ENCODE data around the gene KCNK10.
"Not testable (repeated sequence)": the region's sequence is repeated elsewhere in the genome, so short reads cannot be mapped to it uniquely, and the experiment has no call there.

The KCNK10 gene

DNA sequence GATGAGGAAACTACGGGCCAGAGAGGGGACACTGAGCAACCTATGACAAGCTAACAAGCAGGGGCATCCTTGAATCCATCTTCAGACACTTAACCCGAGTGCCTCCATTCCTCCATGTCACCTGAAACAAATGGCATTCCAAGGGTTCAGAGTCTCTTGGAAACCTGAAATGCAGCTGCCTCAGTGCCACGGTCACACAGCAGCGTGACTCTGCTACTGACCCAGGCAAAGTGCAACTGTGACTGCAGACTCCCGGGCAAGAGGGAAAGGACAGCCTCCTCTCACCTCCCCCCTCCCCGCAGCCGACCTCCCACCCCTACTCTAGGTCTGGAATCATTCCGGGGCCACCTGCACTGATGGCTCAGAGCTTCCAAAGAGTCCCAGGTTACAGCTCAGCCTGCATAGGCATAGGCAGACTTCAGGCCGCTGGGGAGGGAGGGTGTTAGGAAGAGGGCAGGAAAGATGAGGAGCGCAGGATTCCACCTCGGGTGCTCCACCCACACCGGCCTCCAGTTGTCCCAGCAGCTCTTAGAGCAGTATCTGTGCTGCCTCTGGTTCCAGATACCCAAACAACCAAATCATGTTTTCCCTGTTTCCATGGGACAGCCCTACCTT, 53.2 kb downstream of the KCNK10 start:
- no peak for DNase-seq

DNA sequence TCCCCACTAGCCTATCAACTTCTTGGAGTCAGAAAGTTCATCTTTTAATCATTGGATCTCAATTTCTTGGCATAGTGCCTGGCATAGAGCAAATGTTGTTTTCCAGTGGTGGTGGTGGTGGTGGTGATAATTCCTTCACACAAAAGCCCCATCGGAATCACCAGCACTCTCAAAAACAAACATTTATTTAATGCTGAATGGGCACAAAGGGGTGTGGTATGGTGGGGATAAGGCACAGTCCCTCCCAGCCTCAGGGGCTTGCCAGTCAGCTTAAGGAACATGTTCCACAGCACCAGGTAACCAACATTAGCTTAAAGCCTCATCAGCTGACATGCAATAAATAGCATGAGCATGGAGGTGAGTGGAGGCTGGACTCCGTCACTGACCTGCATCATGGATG, 56.6 kb downstream of the KCNK10 start:
- DNase-seq = no peak

DNA sequence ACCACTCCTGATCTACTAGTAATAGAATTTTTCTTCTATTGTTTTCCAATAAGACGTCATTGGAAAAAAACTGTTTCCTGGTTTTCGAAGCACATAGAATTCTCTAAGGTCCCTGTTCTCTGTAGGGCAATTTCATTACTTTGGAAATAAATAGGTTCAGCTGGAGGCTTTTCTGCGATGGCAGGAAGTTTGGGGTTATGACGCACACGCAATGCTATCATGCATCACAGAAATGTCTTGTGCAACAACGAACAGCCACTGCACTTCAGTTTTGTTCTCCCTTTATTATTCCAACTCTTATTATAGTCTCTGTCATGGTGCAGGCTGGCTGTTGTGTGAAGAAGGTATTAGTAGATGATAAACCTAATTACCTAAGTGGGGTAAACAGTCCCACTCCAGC, 59.0 kb downstream of the KCNK10 start:
- DNase-seq = no peak

DNA sequence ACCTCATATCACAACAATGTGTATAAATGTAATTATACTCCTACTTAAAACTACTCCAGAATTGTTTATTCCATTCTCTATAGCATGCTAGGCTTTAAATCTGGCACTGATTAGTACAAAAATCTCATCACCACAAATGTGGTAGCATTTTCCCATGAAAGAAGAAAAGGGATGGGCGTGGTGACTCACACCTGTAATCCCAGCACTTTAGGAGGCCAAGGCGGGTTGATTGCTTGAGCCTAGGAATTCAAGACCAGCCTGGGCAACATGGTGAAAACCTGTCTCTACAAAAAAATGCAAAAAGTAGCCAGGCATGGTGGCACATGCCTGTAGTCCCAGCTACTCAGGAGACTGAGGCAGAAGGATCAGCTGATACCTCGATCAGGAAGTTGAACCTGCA, 61.8 kb downstream of the KCNK10 start:
- not testable (repeated sequence) for DNase-seq

DNA sequence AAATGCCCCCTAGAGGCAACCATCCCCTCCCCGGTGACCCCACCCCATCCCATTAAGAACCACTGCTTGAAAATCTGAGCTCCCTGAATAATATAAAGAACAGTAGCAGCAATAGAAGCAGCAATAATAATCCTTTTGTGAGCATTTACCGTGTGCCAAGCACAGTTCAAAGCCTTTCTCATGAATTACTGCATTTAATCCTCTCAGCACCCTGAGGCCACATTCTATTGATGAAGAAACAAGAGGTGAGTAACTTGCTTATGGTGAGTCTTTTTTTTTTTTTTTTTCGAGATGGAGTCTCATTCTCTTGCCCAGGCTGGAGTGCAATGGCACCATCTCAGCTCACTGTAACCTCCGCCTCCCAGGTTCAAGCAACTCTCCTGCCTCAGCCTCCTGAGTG, 65.0 kb downstream of the KCNK10 start:
- DNase-seq = no peak

DNA sequence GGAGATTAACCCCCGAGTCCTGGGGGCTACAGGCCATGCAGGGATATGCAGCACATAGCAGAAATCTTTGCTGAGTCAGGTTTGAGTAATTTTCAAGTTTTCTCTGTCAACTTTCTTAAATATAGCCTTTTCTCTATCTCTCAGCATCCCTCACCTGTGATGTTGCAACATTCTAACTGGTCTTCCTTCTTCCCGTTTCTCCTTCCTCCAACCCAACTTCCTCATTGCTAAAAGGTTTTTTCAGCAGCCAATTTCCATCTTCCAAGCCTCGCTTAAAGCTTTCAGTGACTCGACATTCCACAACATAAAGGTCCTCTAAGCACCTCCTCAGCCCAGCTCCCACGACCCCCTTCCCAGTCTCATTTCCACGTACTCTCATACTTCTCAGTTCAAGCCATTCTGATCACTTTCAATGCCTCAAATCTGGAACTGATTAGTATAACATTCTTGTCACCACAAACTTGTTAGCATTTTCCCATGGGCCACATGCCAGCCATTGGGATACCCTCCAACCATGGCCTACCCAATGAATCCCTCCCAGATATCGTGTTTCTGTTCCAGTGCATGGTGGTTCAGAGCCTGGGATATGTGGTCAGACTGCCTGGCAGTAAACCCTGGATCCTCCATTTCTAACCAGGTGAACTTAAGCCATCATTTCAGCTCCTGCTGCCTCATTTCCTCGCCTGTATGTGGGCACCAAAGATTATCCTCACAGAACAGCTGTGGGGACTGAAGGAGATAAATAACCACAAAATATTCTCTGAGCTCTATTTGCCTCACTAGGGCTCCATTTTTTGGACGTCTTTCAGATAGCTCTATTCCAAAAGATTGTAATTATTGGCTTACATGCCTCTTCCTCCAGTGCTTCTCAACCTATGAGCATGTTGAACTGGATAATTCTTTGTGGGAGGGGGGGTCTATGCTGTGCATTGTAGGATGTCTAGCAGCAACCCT, 65.8 kb downstream of the KCNK10 start:
- DNase-seq = no peak

DNA sequence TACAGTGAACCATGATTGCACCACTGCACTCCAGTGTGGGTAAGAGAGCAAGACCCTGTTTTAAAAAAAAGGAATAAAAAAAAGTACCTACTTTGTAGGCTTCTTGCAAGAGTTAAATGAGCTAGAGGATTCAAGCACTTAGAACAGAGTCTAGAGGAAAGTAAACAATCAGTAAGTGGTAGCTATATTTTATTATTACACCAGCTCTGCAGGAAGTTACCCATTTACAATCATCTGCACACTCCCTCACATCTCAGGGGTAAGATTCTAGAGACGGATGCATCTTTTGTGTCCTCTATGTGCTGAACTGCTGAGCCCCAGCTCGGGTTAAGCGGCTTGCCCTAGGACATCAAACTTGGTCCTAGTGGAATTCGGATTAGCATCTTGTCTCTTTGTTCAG, 67.3 kb downstream of the KCNK10 start:
- DNase-seq = no peak

DNA sequence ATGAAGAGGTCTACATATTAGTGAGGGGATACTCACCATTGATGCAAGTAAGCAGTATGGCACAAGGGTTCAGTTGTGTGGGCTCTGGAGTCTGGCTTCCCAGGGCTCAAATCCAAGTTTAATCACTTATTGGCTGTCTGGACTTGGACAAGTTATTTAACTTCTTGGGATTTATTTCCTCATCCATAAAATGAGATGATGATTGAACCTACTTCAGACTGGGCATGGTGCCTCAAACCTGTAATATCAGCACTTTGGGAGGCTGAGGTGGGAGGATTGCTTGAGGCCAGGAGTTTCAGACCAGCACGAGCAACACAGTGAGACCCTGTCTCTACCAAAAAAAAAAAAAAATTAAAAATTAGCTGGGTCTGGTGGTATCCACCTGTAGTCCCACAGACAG, 67.9 kb downstream of the KCNK10 start:
- no peak for DNase-seq

DNA sequence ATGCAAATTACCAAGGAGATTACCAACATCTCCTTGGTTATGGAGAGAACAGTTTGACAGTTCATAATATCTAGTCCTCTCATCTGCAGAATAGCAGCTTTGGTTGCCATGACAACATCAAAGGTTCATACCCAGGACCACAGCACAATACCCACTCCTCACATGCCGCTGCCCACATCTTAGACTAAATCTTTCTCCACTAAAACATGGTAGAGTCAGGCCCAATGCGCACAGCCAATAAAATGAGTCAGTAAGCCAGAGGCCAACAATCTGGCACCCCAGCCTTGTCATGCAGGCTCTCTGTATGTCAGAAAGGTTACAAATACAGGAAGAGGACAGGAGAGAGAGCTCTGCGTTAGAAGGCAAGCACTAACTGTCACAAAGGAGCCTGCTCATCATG, 70.6 kb downstream of the KCNK10 start:
- no peak for DNase-seq

DNA sequence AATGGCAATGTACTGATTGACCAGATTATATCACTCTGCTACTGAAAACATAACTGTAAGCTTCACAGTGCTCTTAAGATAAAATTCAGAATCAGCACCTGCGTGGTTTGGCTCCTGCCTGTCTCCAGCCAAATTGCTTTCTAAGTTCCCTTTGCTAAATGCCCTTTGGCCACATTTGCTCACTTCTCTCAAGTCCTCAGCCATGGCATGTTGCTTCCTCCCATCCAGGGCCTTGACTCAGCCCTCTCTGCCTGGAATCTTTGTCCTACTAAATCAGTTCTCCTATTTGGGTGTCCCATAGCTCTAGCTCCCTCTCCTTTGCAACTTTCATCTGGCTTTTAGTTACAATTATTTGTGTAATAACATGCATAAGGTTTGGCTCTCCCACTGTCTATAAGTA, 71.4 kb downstream of the KCNK10 start:
- no peak for DNase-seq

DNA sequence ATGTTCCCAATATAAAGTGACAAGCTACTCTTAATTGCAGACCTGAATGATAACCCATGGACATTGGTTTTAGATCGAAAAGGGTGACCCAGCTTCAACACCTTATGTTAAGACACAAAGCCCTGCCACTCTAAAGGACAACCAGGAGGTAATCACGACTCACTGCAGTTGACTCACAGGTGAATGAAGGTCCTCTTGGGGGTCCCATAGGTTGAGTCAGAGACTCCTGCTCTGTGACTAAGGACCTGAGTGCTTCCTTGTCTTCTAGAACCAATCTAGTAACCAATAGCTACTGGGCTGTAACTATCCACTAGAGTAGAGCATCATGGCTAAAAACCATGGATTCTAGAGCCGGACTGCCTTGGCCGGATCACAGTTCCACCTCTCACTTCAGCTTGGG, 73.8 kb downstream of the KCNK10 start:
- no peak for DNase-seq

DNA sequence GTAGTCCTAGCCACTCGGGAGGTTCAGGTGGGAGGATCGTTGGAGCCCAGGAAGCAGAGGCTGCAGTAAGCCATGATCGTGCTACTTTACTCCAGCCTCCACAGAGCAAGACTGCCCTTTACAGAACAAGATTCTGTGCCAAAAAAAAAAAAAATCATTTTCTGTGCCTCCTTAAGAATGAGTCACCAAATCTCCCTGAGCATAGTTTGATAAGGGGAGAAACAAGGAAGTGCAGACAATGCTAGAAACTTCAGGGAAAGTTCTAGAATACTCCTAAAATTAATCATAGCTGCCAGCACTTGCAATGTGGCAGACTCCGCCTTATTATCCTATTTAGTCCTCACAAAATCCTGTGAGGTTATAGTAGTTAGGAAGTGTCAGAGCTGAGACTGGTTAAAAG, 74.5 kb downstream of the KCNK10 start:
- DNase-seq = no peak

DNA sequence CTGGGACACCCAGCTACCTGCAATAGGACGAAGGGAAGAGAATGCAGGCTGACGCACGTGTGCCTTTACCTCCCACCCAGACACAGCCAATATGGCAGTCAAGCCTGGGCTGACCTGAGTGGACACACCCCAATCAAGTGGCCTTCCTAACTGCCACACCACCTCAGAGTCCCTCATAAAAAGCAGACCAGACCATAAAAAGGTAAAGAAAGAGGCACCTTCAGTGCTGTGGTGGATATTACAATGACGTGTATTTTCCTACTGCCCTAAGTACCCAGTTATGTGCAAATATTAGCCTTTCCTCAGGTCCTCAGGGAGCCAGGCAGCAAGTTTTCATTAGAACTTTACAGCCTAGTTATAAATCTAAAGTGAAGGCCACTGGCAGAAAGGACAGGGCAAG, 75.8 kb downstream of the KCNK10 start:
- peak; percentile 85 for DNase-seq

DNA sequence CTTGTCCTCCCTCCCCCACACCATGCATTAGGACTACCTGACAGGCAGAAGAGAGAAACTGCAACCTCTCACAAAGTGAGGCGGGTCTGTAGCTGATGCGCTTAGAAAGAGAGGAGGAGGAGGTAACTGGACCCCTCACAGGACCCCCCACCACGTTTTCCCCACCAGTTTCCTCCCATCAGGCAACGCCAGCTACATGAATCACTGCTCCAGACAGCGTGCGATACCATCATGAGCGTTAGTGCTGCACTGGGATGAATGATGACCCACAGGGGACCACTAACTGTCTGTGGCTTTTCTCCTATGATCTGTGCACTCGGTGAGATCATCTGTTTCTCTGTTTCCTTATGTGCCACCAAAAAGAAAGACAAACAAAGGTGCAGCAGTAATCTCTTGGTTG, 77.7 kb downstream of the KCNK10 start:
- peak; percentile 92 for DNase-seq

DNA sequence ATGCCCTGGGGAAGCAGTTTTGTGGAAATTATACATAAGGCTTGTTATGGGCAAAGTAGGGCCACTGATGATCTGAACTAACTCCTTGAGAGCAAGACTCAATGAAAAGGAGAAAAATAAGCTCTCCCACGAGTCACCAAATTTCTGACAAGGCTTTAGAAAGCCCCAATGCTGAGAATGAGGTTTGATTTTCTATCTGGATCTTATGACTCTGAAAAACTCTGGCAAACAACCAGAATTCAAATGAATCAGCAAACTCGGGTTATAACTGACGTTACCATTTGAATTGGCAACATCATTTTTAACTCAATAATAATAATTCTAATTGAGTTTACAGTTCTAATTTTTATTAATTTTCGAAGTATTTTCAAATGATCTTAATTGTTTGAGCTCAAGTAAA, 79.1 kb downstream of the KCNK10 start:
- no peak for DNase-seq

DNA sequence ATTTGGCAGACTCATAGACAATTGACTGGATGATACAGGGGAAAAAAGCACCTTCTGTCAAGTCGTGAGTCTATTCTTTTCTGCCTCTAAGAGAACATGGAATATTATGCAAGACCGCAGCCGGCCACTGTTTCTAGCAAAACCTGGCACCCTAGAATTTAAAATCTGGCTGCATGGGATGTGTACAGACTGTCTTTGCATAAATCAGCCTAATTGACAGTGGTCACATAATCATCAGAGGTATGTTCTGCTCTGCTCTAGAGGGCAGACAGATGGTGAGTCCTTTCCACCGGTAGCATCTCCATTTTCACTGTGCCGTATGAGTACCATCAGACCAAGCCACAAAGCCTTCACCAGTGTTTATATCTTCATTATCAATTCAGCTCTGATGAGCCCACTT, 80.6 kb downstream of the KCNK10 start:
- no peak for DNase-seq

DNA sequence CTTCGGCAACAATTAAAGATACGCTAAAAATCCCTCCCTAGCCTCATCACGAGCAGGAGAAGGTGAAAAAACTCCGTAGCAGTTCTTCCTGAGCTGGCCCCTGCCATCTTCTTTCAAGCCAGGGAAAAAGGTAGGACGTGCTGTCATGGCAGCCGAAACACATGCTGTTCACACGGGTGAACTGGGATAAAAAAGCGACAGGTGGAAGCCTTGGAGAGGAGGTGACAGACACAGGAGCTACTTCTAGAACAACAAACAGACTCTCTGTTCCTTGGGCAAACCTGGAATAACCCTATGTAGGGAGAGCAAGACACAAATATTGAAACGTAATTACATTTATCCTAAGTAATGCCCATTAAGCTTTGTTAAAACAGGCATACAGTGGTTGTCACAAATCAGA, 81.3 kb downstream of the KCNK10 start:
- DNase-seq = no peak

DNA sequence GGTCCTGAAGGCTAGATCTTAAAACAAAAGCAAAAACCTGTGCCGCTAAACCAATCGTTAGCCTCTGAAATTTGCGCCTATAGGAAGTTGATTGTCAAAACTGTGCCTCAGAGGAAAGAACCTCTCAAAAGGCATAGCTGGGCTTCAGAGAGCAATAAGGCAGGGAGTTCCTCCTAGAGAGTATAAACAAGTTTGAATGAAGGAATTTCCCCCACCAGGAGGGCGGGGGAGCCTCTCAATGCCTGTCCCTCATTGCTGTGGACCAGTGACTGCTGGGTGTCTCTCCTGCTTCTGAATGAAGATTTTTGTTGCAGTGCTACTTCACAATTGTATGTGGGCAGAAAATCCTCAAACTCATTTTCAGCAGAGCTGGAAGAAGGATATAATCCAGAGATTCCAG, 88.6 kb downstream of the KCNK10 start:
- DNase-seq = no peak

DNA sequence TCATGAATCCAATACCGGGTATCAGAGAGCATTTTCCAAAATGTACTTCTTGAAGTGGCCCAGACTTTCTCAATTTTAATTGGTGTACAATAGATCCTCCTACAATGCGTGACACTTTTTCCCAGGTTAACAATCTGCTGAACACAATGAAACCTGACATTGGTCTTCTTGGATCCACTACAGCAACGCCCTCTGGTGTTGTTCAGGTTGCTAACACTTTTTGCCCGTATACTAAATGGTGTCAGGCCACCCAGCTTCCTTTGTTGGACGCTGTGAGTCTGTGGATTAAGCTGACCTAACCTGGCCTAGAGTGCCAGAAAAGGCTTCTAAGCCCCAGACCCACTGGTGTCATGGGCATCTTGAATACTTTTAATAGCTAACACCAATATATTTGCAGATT, 89.2 kb downstream of the KCNK10 start:
- DNase-seq = no peak

DNA sequence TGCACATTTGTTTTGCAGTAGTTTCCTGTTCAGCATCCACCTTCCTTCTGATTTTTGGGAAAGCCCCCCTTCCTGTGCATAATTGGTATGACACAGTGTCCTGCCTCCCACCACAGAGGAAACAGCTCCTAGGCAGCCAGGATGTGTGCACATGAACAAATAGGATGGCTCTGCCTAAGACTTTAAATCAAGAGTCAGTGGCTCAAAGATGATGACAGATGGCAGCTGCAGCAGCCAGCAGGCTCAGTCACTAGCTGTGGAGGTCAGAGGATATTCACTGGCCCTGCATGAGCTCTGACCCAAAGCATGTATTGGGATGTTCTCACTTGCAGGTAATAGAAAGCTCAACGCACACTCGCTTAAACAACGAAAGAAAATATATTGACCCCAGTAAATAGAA, 90.3 kb downstream of the KCNK10 start:
- peak; percentile 20 for DNase-seq

DNA sequence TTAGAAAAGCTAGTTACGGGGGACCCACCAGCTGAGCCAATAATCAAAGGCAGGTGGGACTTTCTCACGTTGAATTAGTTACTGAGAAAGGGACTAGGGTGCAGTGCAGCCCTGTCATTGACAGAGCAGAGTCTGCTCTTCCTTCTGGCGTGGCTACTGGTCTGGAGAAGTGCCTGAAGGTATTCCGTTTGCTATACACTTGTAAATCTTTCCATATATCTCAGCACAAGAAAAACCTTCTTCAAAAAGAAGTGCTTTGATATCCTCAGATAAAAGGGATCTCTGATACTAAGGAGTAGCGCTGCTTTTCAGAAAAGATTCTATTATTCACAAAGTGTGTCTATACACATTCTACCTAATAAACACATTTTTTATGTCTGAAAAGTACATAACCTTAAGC, 91.5 kb downstream of the KCNK10 start:
- no peak for DNase-seq

DNA sequence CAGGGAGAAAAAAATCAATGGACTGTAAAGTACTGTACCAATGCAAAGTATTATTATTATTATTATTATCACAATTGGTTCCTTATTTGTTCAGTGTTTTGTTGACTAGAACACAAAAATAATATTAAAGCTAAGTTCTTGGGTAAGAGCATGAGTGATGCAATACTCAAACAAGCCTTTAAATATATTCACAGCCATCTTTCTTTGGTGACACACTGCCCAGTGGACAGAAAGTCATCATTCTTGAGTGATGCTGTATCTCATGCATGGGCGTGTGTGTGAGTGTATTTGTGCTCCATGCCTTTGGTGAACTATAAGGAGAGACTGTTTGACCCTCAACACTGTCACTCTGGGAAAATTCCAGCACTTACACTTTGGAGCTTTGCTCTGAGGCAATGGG, 93.6 kb downstream of the KCNK10 start:
- no peak for DNase-seq

DNA sequence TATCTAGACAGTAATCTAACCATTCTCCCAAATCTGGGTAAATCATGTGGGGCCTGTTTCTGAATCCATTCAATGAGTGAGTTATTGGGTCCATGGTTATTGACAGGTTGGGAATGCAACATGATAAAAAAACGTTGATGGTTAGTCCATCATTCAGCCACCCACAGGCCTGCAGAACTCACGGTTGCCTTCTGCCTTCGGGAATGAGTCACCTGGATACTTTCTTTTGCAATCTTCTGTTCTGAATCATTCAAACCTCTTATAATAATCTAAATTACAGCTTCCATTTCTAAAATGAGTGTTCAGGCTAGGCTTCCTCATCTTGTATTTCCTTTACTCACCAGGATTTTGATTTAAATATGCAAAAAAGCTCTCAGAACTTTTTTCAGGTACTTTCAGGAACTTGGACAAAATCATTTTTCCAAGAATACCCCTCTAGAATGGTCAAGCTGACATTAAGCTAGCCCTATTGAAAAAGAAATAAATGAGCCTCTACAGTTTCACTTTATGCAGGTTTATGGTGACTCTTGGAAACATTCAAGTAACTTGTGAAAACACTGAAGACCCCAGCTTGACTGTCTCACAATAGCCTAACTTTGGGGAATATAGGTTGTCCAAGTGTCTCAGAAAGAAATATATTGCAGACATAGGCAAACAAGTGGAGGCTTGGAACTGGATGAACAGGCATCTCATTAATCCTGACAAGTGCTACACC, 94.4 kb downstream of the KCNK10 start:
- no peak for DNase-seq

DNA sequence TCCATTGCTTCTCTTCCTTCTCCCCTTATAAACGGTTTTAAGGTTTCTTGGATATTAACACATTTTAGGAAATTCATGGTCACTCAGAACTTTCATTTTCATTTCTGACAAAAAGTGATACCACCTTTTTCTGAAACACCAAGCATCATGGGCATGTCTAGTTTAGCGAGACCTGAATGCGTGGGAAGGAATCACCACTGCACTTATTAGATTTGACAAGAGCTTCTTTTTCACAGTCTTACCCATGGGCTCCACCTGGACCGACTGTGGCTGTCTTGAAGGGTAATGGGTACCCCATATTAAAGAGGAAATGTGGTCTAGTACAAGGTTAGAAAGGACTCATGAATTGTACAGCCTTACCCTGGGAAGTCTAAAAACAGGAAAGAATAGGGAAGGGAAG, 95.4 kb downstream of the KCNK10 start:
- no peak for DNase-seq
